Esophagus squamous epithelium (tissue), 5 donors: ENCODE data around the gene TBC1D7. TPM values are rescaled to one million over a fixed set of nuclear protein-coding genes. Genes with fewer than 3 reads are reported as not detected.

Experiments
- DNase-seq: peaks from one replicate; lab custom pipeline; 2025; lab: John Stamatoyannopoulos, UW
- H3K27ac ChIP-seq, 4 donors: fragments of 200-600 bp; sonication (generic); one replicate each; pipeline ENCODE4 v1.5.1; 2016 to 2019; ENCODE audit warnings: mild to moderate bottlenecking in 1 of 4
- H3K27me3 ChIP-seq, 4 donors: fragments of 200-600 bp; sonication (generic); 1 replicate in 3 of 4; 2 replicates in 1 of 4; pipeline versions ENCODE4 v1.5.1 to v1.6.0; 2017 to 2021; ENCODE audit warnings: antibody characterized with exemption in 1 of 4
- H3K36me3 ChIP-seq, 3 donors: fragments of 200-600 bp; sonication (generic); one replicate each; pipeline ENCODE4 v1.5.1; 2016 to 2019
- H3K4me1 ChIP-seq, 3 donors: fragments of 200-600 bp; sonication (generic); one replicate each; pipeline ENCODE4 v1.5.1; 2017 to 2019
- H3K4me3 ChIP-seq, 4 donors: fragments of 200-600 bp; sonication (generic); 1 replicate in 3 of 4; 2 replicates in 1 of 4; pipeline ENCODE4 v1.5.1; 2016 to 2019; ENCODE audit warnings: mild to moderate bottlenecking in 2 of 4, moderate library complexity in 1 of 4
- H3K9me3 ChIP-seq, 3 donors: fragments of 200-600 bp; sonication (generic); one replicate each; pipeline ENCODE4 v1.5.1; 2016 to 2019
- POLR2A ChIP-seq, 4 donors: fragments of 450-650 bp; IDR thresholded peaks; one replicate each; pipeline ENCODE4 v1.6.1; 2017; ENCODE audit warnings: antibody characterized with exemption in 4 of 4, mild to moderate bottlenecking in 4 of 4, moderate library complexity in 3 of 4
- WGBS, 2 donors: methylation state at CpG; one replicate each; pipeline ENCODE4 v1.1.5; 2018; 5-methylcytosine and 5-hydroxymethylcytosine counted together
- intact Hi-C: fragments of 100-400 bp; cut with DNase I; formaldehyde crosslinking; loops from one replicate; pipeline ENCODE4 v1.15.0; 2022
- total RNA-seq, 4 donors: library from RNA; depleted of rRNA; stranded (reverse); fragments of >200 nt; gene quantifications; one replicate each; pipeline ENCODE4 v1.1.0, GENCODE V29; 2016
- TF ChIP-seq, protein P1 (sequence below), 6 experiments: fragments of 450-650 bp in 4 of 6; fragments of 200-600 bp in 2 of 6; sonication (generic) in 2 of 6; IDR thresholded peaks; one replicate each; pipeline ENCODE4 v1.5.1; 2016 to 2019; ENCODE audit warnings: antibody characterized with exemption in 6 of 6, mild to moderate bottlenecking in 4 of 6, moderate library complexity in 4 of 6
- donor health status: DM: yes; HTN: yes; CAD: no.

Gene TBC1D7
- total RNA-seq, 4 donors from 2014 or later, result 8.2 to 13.5 (median 12.6) TPM

DNA sequence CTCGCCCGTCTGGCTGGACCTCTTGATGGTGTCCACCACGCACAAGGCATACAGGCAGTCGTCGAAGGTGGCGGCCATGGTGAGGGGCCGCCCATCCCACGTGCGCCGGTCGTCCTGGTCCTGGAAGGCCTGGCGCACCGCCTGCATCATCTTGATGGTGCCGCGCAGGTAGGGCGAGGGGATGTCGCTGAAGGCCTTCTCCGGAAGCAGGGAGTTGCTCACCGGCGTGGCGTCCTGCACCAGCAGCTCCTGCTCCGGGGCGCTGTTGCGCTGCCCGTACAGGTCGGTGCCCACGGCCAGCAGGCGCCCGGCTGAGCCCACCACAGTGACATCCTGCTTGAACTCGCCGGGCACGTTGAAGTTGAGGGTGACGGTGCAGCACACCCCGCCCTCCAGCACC, 36.5 kb upstream of the TBC1D7 start:
- H3K4me1 ChIP-seq, result peaks cover 0 to 22% (median 9%) of the 10 kb centered on the region in 3 donors
- H3K4me3 ChIP-seq, result no peak overlapping the region
- H3K27me3 ChIP-seq, result no peaks in the 10 kb centered on the region
- H3K27ac ChIP-seq, result no peak overlapping the region
- TF ChIP-seq POLR2A (IDR thresholded peaks at IDR 0.05), result no peak
- TF ChIP-seq, protein P1, sequence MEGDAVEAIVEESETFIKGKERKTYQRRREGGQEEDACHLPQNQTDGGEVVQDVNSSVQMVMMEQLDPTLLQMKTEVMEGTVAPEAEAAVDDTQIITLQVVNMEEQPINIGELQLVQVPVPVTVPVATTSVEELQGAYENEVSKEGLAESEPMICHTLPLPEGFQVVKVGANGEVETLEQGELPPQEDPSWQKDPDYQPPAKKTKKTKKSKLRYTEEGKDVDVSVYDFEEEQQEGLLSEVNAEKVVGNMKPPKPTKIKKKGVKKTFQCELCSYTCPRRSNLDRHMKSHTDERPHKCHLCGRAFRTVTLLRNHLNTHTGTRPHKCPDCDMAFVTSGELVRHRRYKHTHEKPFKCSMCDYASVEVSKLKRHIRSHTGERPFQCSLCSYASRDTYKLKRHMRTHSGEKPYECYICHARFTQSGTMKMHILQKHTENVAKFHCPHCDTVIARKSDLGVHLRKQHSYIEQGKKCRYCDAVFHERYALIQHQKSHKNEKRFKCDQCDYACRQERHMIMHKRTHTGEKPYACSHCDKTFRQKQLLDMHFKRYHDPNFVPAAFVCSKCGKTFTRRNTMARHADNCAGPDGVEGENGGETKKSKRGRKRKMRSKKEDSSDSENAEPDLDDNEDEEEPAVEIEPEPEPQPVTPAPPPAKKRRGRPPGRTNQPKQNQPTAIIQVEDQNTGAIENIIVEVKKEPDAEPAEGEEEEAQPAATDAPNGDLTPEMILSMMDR (IDR thresholded peaks at IDR 0.05), result no peak
- 95 to 100% methylated on average over 2 to 13 of the region's 34 CpGs for WGBS, 2 donors
- intact Hi-C loops, result no loop called here
- no peak for DNase-seq
- no peaks in the 10 kb centered on the region for H3K9me3 ChIP-seq
- H3K36me3 ChIP-seq, result peaks cover 0 to 27% (median 13%) of the 10 kb centered on the region in 3 donors

DNA sequence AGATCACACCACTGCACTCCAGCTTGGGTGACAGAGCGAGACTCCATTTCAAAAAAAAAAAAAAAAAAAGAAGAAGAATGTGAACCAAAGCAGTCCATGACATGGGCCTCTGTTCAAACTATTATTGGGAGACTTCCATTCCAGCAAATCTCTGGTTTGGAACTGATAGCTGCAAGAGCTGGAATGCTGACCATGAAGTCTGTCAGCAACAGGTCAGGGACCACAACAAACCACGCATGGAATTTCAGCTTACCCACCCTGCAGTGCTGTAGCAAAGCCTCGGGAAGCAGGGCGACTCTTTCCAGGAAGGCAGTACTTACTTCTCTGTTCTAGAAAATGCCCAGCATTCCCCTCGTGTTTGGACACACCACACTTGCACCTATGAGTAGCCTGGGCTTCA, 34.1 kb upstream of the TBC1D7 start:
- Histone ChIP-seq H3K27me3 (no peaks in the 10 kb centered on the region), H3K4me3 (no peak overlapping the region), H3K27ac (no peak overlapping the region), H3K9me3 (no peaks in the 10 kb centered on the region), H3K36me3 (peaks cover 0 to 27% (median 13%) of the 10 kb centered on the region in 3 donors), H3K4me1 (peaks cover 0 to 11% (median 0%) of the 10 kb centered on the region in 3 donors)
- DNase-seq, result no peak
- TF ChIP-seq, protein P1 (IDR thresholded peaks at IDR 0.05), result no peak
- TF ChIP-seq POLR2A (IDR thresholded peaks at IDR 0.05), result no peak
- intact Hi-C loops, result no loop called here
- WGBS, 2 donors, result 76 to 86% methylated on average over 4 to 5 of the region's 5 CpGs

DNA sequence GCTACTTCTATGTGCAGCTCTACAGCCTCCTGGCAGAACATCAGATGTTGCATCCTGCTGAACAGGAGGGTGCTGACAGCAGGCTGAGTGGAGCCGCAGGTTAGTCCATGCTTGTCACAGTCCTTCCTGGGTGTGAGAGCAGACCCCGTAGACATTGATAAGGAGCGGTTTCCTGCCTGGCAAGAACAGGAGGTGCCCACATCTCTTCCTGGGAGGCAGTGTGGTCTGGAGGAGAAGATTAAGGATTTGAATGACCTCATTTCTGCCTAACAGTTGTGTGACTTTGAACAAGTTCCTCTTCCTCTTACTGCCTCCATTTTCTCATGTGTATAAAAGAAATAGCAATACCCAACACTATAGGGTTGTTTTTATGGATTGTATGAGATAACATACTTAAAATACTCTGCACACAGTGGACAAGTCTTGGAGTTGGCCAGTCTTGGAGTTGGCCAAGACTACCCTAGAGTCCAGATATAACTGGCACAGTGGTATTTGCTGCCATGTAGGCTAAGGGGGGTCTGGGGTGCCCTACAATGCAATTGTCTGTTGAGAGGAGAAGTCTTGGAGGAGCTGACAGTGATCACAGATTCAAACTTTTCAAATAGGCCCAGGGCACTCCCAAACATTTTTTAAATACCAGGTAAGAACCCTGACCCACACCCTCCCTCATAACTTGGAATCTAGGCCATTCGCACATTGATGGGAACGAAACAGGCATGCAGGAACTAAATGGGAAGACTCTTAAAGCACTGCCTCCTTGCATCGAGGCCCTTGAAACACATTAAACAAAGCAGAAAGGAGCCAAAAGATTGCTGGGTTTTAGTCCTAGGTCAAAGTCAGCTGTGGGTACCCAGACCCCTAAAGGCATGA, 32.6 kb upstream of the TBC1D7 start:
- no peaks in the 10 kb centered on the region for H3K9me3 ChIP-seq
- WGBS, 2 donors, result 73 to 86% methylated on average over 6 of the region's 6 CpGs
- H3K4me1 ChIP-seq, result peaks cover 0 to 20% (median under 1%) of the 10 kb centered on the region in 3 donors
- H3K4me3 ChIP-seq, result no peak overlapping the region
- TF ChIP-seq, protein P1 (IDR thresholded peaks at IDR 0.05), result no peak
- TF ChIP-seq POLR2A (IDR thresholded peaks at IDR 0.05), result no peak
- no peaks in the 10 kb centered on the region for H3K27me3 ChIP-seq
- DNase-seq, result no peak
- intact Hi-C loops, result no loop called here
- peaks cover 0 to 27% (median 13%) of the 10 kb centered on the region in 3 donors for H3K36me3 ChIP-seq
- H3K27ac ChIP-seq, result no peak overlapping the region

DNA sequence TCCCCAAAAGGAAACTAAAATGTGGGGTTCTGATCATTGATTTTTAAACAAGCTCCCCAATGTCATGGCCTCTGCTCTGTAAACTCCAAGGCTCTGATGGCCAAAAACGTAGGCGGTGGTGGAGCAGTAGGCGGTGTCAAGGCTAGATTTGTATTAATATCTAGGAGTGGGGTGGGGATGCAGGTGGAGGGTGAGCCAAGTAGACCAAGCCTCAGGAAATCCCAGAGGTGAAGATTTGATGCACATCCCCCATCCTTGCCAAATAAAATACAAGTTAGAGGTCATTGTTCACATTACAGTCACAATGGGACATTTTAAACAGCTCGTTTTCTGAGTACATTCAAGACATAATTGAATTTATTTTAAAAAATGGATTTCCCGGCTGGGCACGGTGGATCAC, 30.9 kb upstream of the TBC1D7 start:
- Histone ChIP-seq H3K27me3 (no peaks in the 10 kb centered on the region), H3K9me3 (no peaks in the 10 kb centered on the region), H3K36me3 (peaks cover 0 to 14% (median 3%) of the 10 kb centered on the region in 3 donors), H3K4me1 (peaks cover 4 to 36% (median 14%) of the 10 kb centered on the region in 3 donors), H3K4me3 (no peak overlapping the region), H3K27ac (peak overlapping the region in 1 of 4 donors; percentile 22)
- intact Hi-C loops, result no loop called here
- DNase-seq, result no peak
- TF ChIP-seq, protein P1 (IDR thresholded peaks at IDR 0.05), result no peak
- no peak for TF ChIP-seq POLR2A (IDR thresholded peaks at IDR 0.05)
- WGBS, 2 donors, result 78 to 87% methylated on average over 6 of the region's 6 CpGs

DNA sequence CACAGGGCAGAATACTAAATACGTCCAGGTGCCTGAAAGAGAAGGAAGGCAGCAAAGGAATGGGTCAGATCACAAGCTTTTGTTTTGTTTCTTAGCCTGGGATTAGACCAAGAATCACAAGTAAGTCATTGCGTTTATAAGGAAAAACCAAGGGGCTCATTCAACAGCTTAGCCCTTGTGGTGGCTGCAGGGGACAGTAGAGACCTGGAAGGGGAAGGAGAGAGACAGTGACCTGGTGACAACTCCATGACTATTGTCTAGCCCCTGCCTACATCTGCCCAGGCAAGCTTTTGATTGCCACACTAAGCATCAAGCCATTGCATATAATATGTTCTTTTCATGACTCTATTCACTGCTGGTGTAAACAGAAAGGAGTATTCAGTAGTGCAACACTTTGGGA, 30.2 kb upstream of the TBC1D7 start:
- H3K27ac ChIP-seq, result peak overlapping the region in 1 of 4 donors; percentile 22
- H3K9me3 ChIP-seq, result no peaks in the 10 kb centered on the region
- 76 to 82% methylated on average over 2 of the region's 2 CpGs for WGBS, 2 donors
- H3K36me3 ChIP-seq, result peaks cover 0 to 6% (median 0%) of the 10 kb centered on the region in 3 donors
- H3K27me3 ChIP-seq, result no peaks in the 10 kb centered on the region
- no peak for DNase-seq
- TF ChIP-seq, protein P1 (IDR thresholded peaks at IDR 0.05), result no peak
- TF ChIP-seq POLR2A (IDR thresholded peaks at IDR 0.05), result no peak
- H3K4me3 ChIP-seq, result no peak overlapping the region
- intact Hi-C loops, result no loop called here
- H3K4me1 ChIP-seq, result peaks cover 4 to 40% (median 14%) of the 10 kb centered on the region in 3 donors
